NCI-H128 (cell line): ENCODE results near the gene PLA2G2D.

Experiments used
- DNase-seq: peaks from one replicate; lab custom pipeline; 2025; ENCODE audit not compliant: unreplicated experiment; lab: John Stamatoyannopoulos, UW

The PLA2G2D gene

GRCh38 chr1:20069874-20070273, 49.5 kb downstream of the PLA2G2D start, which contains the start of gene PLA2G5:
Gene PLA2G5 (plus strand): TSS chr1:20070194. CDS start chr1:20084831, 14,637 bp downstream.
- DNase-seq: no peak

GRCh38 chr1:20068722-20069121, 50.6 kb downstream of the PLA2G2D start:
- DNase-seq: no peak

- no peak for DNase-seq
These were observed 55.5 kb downstream of the PLA2G2D start for GRCh38 chr1:20063861-20064292.
